Fibroblast of upper back skin (primary cell): ENCODE measurements around the gene PLA2G5.
"Not testable (repeated sequence)": the region's sequence is repeated elsewhere in the genome, so short reads cannot be mapped to it uniquely, and the experiment has no call there.

Experiments
- DNase-seq: peaks from one replicate; pipeline ENCODE4 v3.0.0-alpha.2; 2013

Gene PLA2G5

DNA sequence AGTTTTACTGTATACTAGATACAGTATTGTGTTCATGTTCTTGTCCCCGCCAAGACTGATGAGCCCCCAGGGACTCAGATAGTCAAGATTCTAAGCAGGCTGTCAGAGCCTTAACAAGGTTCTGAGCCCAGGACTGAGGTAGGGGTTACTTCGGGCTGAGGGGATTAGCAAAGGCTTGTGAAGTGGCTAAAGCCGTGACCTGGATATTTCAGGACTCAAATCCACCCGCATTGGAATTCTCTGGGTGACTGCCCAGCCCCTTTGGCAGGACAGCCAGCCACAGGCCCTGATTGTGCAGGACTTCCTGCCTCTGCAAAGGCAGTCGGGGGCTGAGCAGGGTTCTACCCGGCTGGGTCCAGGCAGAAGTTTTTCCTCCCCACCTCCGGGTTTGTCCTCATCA lies at the start of gene PLA2G5:
Gene PLA2G5 (plus strand): TSS at position 321 of the 400 bp plus-strand sequence. CDS start 14,637 bp downstream, outside the sequence.
- peak; percentile 57 for DNase-seq

GRCh38 chr1:20028125-20028524 lies 41.9 kb upstream of the PLA2G5 start:
- no peak for DNase-seq

GRCh38 chr1:20028726-20029125 lies 41.3 kb upstream of the PLA2G5 start:
- DNase-seq: no peak

- no peak for DNase-seq
Measured at GRCh38 chr1:20029178-20029912, 40.6 kb upstream of the PLA2G5 start.

- DNase-seq: not testable (repeated sequence)
Measured at GRCh38 chr1:20030436-20031151, 39.4 kb upstream of the PLA2G5 start.

DNA sequence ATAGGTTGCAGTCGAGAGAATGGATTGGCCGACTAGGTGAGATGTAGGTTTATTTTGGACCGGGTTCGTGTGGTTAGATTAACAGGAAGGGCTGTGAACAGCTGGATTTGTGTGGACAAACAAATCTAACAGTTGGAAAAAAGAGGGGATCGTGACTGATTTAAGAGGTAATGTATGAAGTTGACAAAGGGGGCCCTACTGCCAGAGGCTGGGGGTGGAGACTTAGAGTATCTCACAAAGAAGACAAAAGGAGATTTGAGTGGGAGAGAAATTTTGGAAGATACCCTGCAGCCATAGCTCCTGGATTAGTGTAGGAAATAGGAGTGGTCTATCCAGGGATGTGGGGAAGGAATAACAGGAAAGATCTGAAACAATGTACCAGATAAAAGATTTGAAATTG lies 38.8 kb upstream of the PLA2G5 start:
- no peak for DNase-seq

DNA sequence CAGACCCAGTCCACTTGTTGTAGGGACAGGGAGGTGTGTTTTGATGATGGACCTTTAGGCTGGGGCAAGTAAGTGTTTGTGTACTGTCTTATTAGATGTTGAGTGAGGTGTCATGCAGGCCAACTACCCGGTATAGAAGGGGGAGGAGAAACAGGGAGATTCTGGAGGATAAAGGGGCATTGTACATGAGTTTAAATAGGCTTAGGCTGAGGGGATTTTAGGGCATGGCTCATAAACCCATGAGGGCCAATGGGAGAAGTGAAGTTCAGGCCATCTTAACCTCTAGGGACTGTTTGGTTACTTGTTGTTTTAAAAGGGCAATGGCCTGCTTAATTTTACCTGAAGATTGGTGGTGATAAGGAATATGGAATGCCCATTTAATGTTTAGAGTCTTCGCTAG lies 38.2 kb upstream of the PLA2G5 start:
- DNase-seq: no peak

DNA sequence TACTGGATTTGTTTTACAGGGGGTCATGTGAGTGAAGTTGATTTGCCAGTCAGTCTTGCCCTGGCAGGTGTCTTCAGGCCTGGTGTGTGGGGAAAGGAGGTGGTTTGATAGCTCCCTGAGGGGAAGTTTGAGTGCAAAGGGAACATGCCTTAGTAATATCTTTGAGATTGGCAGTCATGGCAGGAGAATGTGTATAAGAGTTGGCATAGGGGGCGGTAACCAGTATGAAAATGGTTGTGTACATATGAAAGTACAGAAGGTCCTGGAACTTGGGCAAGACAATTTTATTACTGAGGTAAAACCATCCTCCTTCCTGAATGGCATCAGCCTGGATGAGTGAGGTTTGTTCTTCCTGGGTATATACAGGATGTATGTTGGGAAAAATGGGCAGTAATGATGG lies 37.6 kb upstream of the PLA2G5 start:
- no peak for DNase-seq

DNA sequence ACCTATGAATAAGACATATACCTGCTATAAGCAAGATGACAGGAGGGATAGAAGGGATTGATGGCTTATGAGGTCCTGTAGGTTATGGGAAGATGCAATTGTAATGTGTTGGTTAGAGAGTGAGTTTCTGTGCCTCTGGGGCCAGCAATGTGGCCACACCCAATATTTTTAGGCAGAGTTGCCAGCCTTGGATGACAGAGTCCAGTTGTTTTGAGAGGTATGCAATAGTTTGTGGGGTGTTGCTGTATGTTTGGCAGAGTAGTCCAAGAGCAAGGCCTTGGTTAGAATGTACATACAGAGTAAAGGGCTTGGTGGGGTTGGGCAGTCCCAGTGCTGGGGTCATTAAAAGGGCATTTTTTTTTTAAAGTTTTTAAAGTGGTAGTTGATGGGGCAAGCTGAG lies 36.6 kb upstream of the PLA2G5 start:
- no peak for DNase-seq

DNA sequence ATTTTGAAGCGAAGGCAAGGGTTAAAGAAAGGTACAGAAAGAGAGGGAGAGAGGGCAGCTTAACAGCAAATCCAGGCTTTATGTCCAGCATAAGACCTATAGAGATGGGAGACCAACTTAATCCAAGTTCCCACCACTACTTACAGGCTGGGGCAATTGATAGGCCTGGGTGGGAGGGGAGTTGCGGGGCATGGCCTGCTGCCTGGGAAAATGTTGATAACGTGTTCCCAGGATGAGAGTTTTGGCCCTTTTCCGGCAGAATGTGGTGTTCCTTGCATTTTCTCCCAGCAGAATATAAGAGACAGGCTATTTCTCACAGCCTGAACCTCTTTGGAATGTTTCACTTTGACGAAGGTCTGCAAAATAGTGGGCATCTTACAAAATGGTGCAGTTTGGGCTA lies 34.9 kb upstream of the PLA2G5 start:
- DNase-seq: no peak

- no peak for DNase-seq
Measured at GRCh38 chr1:20037877-20038276, 32.1 kb upstream of the PLA2G5 start.

DNA sequence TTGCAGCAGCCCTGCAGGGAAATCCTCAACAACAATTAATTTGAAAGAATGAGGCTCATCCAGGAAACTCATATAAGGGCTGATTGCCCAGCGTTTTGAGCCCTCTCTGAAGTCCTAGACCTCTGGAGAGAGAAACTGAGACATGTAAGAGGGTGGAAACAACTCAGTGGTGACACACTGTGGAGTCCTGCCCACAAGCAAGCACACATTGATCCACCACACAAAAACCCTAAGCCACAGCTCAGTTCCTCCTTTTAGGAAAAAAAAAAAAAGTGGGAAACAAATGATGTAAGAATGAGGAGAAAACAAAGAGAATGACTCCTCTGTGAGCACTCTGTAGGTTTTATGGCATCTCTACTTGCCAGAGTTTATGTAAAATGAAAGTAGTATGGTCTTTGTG lies 22.9 kb upstream of the PLA2G5 start:
- DNase-seq: no peak

DNA sequence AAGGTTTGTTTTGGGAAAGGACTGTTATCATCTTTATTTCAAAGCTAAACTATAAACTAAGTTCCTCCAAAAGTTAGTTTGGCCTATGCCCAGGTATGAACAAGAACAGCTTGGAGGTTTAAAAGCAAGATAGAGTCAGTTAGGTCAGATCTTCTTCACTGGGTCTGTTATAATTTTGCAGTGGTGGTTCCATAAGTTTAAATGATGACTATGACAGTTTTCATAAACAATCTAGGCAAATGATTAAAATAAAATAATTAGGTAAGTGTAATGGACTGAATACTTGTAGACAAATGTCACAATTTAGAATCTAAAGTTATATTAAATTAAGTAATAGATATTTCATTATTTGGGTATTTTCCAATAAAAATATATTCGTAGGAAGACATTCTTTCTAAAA lies 21.4 kb upstream of the PLA2G5 start:
- no peak for DNase-seq

GRCh38 chr1:20049056-20049798 lies 20.8 kb upstream of the PLA2G5 start:
- not testable (repeated sequence) for DNase-seq

DNA sequence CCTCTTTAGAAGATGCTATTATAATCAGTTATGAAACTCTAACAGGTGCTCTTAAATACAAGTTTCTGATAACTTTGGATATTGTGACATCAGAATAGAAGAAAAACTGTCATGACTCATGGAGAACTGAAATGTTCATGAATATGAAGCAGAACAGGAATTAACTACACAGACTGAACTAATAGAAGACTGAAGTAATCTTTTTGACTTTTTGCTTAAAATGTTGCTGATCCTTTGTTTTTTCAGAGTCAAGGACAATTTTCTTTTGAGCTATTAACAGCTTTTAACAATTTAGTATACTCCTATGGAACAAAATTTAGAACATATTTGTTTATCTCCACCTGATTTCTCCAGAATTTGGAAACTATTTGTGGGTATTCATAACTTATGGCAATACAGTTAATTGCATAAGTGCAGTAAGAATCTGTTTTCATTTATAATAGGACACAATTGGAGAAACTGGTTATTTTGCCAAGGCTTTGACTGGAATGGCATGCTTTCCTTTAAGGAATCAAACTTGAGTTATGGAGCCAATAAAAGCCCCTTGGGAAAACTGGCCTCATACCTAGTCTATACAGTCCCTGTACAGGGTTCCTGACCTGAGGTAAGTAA lies 18.7 kb upstream of the PLA2G5 start:
- no peak for DNase-seq

DNA sequence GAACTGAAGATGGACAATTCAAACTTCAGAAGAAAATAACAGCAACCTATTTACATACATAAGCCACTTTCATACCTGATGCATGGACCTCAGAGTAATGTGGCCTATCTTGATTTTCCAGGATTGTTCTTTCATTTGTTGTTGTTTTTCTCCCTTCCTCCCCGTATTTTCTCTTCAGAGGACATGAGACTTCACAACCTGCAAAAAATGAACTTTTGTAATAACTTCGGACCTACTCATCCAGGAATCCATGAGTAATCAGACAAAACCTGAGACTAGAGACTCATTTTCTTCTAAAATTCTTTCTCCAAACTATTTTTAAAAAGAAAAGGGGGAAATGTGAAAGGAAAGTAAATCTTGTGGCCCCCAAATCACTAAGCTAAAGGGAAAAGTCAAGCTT lies 17.6 kb upstream of the PLA2G5 start:
- DNase-seq: no peak

DNA sequence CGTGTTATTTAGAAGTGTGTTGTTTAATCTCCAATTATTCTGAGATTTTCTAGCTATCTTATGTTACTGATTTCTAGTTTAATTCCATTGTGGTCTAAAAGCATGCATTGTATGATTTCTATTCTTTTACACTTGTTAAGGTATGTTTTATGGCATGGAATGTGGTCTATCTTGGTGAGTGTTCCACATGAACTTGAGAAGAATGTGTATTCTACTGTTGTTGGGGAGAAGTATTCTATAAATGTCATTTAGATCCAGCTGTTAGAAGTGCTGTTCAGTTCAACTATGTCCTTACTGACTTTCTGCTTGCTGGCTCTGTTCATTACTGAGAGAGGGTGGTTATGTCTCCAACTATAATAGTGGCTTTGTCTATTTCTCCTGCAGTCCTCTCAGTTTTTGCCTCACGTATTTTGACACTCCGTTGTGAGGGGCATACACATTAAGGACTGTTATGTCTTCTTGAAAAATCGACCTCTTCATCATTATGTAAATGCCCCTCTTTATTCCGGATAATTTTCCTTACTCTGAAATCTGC lies 12.0 kb upstream of the PLA2G5 start:
- DNase-seq: peak; percentile 49

GRCh38 chr1:20058531-20058930 lies 11.5 kb upstream of the PLA2G5 start:
- peak; percentile 85 for DNase-seq

DNA sequence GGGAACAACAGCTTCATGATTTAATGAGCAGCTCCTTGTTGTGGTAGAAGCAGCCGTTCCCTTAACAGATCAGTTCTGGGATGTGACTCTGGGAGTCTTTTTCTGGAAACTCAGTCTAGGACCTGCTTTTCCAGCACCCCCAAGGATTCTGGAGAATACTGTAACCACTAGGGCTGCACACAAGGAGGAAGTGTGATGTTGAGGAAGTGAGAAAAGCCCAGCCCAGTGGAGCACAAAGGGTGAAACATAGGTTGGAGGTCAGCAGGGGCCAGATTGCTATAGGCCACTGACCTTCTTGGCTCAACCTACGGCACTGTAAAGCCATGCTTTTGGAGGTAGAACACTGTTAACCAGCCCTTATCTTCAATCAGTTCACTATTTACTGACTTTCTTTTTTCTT lies 10.1 kb upstream of the PLA2G5 start:
- no peak for DNase-seq

DNA sequence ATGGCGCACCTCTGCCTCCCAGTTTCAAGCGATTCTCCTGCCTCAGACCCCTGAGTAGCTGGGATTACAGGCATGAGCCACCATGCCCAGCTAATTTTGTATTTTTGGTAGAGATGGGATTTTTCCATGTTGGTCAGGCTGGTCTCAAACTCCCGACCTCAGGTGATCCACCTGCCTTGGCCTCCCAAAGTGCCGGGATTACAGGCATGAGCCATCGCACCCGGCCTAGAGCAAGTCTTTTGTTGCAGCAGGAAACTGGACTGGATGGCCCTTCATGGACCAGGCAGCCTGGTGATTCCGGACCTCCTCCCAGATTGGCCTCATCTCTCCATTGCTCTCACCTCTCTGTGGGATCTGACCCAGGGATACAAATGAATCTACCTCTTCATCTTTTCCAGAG lies 9.2 kb upstream of the PLA2G5 start:
- DNase-seq: not testable (repeated sequence)

DNA sequence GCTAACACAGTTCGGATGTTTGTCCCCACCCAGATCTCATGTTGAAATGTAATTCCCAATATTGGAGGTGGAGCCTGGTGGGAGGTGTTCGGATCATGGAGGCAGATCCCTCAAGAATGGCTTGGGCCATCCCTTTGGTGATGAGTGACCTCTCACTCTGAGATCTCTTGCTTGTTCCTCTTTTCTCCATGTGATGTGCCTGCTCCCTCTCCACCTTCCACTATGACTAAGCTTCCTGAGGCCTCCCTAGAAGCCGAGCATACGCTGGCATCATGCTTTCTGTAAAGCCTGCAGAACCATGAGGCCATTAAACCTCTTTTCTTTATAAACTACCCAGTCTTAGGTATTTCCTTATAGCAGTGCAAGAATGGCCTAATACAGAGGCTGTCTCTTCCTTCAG lies 8.1 kb upstream of the PLA2G5 start:
- no peak for DNase-seq

DNA sequence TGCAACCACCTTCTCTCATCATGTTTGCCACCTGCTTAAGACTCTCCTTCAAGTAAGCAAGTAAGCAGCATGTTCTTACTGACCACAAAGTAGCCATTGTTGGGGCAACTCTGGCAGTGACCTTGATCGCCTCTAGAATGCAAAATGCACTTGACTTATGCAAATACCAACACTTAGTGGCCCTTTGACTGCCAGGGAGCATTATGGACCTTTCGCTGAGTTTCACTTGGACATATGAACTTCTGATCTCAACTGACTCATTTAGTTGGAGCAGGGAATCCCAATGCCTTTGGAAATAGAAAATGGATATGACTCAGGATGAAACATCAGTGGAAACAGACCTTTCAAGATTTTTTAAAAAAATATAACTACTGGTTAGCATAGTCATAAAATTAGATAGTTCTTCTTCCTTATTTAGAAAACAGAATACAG lies 6.1 kb upstream of the PLA2G5 start:
- DNase-seq: peak; percentile 83

- no peak for DNase-seq
Measured at GRCh38 chr1:20068722-20069121, 1.3 kb upstream of the PLA2G5 start.
